Caki2 (cell line): Measurements from ENCODE around the gene PRELID3B. TPM values are rescaled to one million over a fixed set of nuclear protein-coding genes. Genes with fewer than 3 reads are reported as not detected.
"Not testable (repeated sequence)": the region's sequence is repeated elsewhere in the genome, so short reads cannot be mapped to it uniquely, and the experiment has no call there.

ENCODE experiments used
- DNase-seq: peaks from one replicate; pipeline ENCODE4 v3.0.0-alpha.2; 2015; ENCODE audit warnings: low read depth
- in situ Hi-C: cut with HindIII; loops from 2 replicates; pipeline ENCODE4 v1.10.0; 2016; ENCODE audit warnings: low sequenced_read_pairs, low pct_unique_long_range_greater_than_20kb, mixed read lengths
- total RNA-seq: library from RNA; depleted of rRNA; stranded (reverse); fragments of >200 nt; shearing (Covaris generic); gene quantifications from 2 replicates; pipeline ENCODE4 v1.2.3, GENCODE V29; 2014; ENCODE audit warnings: low replicate concordance

Gene PRELID3B
- total RNA-seq, 1 experiment from 2014 or later, result 128 TPM

DNA sequence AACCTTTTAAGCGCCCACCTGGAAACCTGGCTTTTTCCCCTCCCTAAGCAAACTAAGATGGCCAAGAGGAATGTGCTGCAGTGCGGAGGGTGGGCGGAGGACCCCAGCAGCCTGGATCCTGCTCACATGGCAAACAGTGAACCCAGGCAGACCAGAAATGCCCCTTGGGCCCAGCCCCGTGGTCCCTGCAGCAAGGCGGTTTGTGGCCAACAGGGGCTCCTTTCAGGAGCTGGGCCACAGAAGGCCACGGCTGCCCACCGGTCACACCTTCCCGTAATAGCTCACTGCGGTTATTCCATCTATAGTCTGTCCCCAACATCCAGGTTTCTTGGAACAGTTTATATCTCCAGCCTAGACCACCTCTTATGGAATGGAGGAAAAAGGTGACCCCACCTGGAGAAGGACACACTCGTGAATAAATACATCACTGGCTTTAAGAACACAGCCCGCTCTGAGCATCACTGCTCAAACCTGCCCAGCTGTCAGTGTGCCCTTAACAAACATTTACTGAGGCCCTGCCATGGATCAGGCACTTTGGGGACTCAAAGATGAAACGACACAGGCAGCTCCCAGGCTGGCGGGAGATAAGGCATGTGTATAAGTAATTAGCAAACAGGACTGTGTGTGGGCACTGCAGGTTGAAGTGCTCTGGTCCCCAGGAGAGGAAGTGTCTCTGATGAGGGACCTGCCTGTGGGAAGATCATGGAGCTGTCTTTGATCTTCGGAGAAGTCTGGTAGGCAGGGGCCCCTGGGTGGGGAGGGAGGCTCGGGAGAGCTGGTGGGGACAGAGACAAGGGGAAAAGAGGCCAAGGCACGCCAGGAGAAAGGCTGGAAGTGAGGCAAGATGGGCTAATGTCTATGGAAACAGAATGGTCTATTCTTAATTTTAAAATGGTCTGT is 26.5 kb downstream of the PRELID3B start:
- in situ Hi-C loops, result no loop called here
- DNase-seq, result no peak

- in situ Hi-C loops, result no loop called here
- no peak for DNase-seq
These were observed 27.2 kb downstream of the PRELID3B start for GRCh38 chr20:59015411-59015810.

- no peak for DNase-seq
- in situ Hi-C loops, result no loop called here
These were observed 27.8 kb downstream of the PRELID3B start for GRCh38 chr20:59014680-59015389.

GRCh38 chr20:59013959-59014608 is 28.5 kb downstream of the PRELID3B start:
- DNase-seq, result no peak
- in situ Hi-C loops, result no loop called here

DNA sequence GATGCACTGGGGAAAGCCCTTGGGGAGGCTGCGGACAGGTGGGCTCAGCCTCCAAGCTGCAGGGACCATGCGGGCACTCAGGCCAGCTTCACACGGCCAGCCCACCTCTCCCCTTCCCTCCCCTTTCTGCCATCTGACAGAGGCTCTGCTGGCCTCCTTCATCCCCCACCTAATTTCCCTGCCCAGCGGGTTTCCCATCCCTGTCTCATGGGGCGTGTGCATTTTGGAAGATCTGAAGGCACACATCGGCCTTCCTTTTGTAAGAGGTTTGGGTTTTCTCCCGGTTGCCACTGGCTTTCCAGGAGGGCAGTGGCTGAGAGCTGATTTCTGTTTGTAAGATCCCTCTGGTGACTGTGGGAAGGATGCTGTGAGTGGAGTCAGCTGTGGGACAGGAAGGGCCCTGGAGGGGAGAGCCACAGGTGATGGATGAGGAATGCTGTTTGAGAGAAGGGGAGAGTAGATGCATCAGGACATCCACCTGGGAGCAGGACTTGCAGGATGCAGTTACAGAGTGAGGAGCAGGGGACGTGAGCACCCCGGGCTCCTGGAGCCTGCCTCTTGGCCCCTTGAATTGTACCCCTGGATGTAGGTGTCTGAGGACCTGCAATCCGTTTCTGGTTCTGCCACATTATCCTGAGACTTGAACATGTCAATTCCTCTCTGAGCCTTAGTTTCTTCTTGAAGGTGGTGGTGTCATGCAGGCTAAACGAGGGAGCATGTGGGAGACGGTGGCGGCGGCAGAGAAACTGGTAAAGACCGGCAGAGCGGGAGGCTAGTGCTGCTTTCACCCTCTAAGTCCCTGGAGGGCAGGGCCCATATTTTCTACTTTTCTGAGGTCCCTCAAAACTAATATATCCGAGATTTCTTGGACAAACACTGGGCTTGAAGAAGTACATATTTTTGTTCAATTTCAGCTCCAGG is 29.3 kb downstream of the PRELID3B start:
- no peak for DNase-seq
- in situ Hi-C loops, result no loop called here

- in situ Hi-C loops, DNase-seq: not testable (repeated sequence)
These were observed 30.8 kb downstream of the PRELID3B start for GRCh38 chr20:59011874-59012157.

DNA sequence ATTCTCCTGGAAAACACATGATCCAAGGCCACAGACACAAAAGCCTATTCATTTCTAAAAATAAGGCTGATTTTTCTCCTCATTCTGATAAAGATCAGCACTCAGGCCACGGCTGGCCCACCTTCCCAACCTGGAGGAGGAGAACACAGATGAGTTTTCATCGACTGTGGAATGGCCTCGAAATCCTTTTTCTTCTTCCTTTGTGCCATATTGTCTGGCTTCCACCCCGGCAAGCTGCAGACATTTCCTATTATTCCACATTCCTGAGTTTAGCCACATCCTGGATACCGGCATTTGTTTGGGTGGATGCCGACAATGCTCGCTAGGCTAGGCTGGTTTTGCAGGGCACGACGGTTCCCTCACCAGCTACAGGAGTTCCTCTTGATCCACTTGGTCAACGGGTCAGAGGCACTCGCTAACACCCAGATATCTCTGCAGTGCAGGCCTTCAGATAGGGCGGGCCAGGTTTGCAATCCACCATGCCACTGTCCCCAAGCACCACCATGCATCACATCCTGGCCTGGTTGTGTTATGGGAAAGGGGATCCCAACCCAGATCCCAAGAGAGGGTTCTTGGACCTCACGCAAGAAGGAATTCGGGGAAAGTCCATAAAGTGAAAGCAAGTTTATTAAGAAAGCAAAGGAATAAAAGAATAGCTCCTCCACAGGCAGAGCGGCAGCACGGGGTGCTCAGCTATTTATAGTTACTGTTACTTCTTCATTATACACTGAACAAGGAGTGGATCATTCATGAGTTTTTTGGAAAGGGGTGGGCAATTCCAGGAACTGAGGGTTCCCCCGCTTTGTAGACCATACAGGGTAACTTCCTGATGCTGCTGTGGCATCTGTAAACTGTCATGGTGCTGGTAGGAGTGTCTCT is 31.4 kb downstream of the PRELID3B start:
- in situ Hi-C loops, result no loop called here
- no peak for DNase-seq

DNA sequence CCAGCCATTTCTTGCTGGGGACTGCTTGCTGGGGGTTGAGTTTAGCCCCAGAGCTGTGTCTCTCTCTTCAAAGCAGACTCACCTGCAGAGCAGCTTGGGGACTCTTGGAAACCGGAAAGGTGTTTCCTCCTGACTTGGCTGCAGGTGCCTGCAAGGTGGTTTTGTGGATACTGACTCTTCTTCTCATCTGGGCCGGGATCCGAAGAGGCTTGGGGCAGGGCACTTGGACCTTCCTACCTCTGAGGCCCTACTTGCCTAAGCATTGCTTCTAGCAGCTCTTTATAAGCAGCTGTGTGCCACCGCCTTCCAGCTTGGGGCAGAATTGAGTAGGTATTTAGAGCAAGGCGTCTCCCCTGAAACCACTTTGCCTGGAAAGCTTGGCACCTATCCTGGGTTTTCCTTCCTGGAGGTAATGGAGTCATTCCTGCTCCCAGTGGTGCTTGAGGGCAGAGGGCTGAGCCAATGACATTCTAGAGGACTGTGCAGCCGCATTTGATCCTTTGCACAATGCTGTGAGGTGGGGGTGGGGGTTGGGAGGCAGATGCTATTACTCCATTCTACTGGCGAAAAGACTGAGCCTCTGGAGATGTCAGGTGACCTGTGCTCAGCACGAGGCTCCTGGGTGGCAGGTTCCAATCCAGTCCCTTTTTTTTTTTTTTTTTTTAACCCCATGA is 32.1 kb downstream of the PRELID3B start:
- DNase-seq, result no peak

GRCh38 chr20:59008715-59009336 is 33.8 kb downstream of the PRELID3B start:
- in situ Hi-C loops, result no loop called here
- no peak for DNase-seq

More for the DNA sequence above, 32.1 kb downstream of the PRELID3B start:
- in situ Hi-C loops, result no loop called here

DNA sequence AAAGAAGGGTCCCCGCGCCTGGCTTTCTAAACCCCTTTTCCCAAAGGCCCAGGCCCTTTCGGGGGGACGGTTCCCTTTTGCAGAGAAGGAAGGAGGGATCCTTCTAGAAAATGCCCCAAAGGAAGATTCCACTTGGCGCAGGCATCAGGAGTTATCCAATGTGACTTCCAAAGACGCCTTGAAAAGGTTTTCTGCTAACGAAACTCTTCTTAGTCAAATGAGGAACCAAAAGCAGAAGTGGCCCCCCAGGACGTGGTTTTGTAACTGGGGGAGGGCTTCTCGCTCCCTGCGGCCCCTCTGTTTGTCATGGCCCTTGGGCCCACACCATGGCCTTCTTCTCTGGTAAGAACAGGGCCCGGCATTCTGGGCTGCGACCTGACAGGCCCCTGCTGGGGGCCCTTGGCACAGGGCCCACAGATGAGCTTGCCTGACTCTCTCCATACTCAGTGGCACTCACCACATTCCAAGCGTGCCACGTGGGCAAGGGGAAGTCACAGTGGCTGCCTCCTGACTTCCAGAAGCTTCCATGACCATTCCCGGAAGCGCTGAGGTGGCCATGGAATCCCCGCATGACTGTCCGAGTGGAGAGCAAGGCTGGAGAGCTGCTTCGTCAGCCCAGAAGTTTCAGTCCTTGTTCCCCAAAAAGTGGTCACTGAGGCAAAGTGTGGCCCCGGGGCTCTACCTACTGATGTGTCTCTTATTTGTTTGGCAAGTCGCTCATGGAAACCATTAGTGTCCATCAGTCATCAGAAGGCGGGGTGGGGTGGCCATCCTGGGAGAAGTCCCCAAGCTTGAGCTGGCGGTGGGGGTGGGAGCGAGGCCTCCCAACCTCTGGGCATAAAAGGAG is 34.7 kb downstream of the PRELID3B start:
- in situ Hi-C loops, result no loop called here
- no peak for DNase-seq

DNA sequence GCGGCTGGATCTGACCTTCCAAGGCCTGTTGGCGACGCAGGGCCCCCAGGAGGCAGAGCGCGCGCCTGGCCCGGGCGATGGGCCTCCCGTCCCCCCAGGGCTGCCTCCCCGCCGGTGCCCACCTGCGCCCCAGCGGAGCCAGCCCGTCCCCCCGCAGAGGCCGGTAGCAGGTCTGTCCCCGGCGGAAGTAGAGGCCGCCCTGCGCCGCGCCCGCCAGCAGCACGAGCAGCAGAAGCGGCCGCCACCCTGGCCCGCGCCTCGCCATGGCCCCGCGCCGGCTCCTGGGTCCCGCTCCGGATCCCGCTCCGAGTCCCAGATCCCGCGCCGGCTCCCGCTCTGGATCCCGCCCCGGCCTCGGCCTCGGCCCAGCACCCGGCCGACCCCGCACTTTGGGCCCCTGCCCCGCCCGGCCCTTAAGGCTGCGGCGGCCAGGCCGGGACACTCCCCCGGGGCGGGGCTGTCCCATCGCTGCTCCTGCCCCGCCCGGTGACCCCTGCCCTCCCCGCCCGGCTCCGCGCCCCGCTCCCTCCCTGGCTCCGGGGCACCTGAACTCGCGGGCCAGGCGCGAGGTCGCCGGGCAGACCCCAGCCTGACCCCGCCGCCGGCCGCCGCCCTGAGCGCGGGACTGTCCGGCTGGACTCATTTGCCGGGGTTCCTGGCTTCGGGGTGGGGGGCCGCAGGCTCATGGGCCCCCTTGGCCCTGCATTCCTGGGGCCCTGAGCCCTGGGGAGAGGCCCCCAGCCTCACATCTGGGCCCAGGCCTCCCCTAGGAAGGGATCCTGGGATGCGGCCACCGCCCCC is 35.5 kb downstream of the PRELID3B start, which contains the start of gene CTSZ:
TSS of gene CTSZ (minus strand) at position 391 of the 801 bp plus-strand sequence. CDS start at position 265, 126 bp downstream.
- DNase-seq, result peak; percentile 56
- in situ Hi-C loops, result no loop called here

GRCh38 chr20:59006167-59006863 is 36.3 kb downstream of the PRELID3B start:
- in situ Hi-C loops, result no loop called here

GRCh38 chr20:59005523-59006166 is 36.9 kb downstream of the PRELID3B start:
- in situ Hi-C loops, result no loop called here
- DNase-seq, result no peak

More at GRCh38 chr20:59006167-59006863, 36.3 kb downstream of the PRELID3B start:
- DNase-seq, result no peak
